Left cardiac atrium (tissue), 4 donors: ENCODE measurements around the gene TEX10. TPM values are rescaled to one million over a fixed set of nuclear protein-coding genes. Genes with fewer than 3 reads are reported as not detected.
A peak's percentile ranks its signal among the peaks of the same experiment; 100 is the strongest.
"Not testable (repeated sequence)": the region's sequence is repeated elsewhere in the genome, so short reads cannot be mapped to it uniquely, and the experiment has no call there.

Source experiments
- ATAC-seq, 2 donors: fragments of 200-7000 bp; cut with Tn5 transposase; one replicate each; pipeline ENCODE4 v1.9.1; 2020; ENCODE audit warnings: mild to moderate bottlenecking in 2 of 2, moderate library complexity in 2 of 2
- DNase-seq: peaks from one replicate; pipeline ENCODE4 v3.0.0-alpha.2; 2020
- intact Hi-C, 2 donors: fragments of 100-400 bp; cut with DNase I; formaldehyde crosslinking; loops; one replicate each; pipeline versions ENCODE4 v1.14.1 to v1.15.1; 2022 to 2023
- long read RNA-seq: library from polyadenylated mRNA; unstranded; transcript quantifications from one replicate; pipeline ENCODE4 v2.0.0, GENCODE V29; 2021
- total RNA-seq, 2 donors: library from RNA; stranded (reverse); fragmentation: NEBNext Ultra II Directional; extraction: Animal tissue kit (Norgen Biotek cat#: 25700); gene quantifications; one replicate each; pipeline ENCODE4 v1.2.1, GENCODE V29; 2021
- donor health status: DM: no; HTN: yes; CAD: no.
- donor health status: DM: no; HTN: yes; CAD: no; lungs with severe emphysema.
- donor health status: DM: yes; HTN: yes; CAD: no.
- donor health status: Dilated cardiomyopathy.

The TEX10 gene
- total RNA-seq, result 10 to 100 TPM in 1 of 2 donors, 1 to 10 TPM in 1; 7.9 to 11.6 TPM
- long read RNA-seq, transcript TEX10-201 (15 exons, 3,074 nt), result major isoform, 17 of 24 reads
- long read RNA-seq, partial matches to known transcripts, result 2 of 24 reads
- long read RNA-seq, other reads (novel, unspliced or antisense), result 5 of 24 reads

- peak; percentile 98 to 99 for ATAC-seq
- peak; percentile 92 for DNase-seq
- intact Hi-C loops, result loop anchor here in 1 of 2 donors (5.0 to 10.0 kb wide), 2 partner anchors 79 to 242 kb away; no protein-coding TSS in a partner anchor
Observed at GRCh38 chr9:100352727-100353505, at the start of gene TEX10. Gene TEX10, minus strand, starts transcription at chr9:100352942. Its CDS starts 3,579 bp downstream, at chr9:100349363.

- ATAC-seq (no peak), DNase-seq (no peak)
- intact Hi-C loops, result no loop called here
Observed at GRCh38 chr9:100401042-100401441, 48.3 kb upstream of the TEX10 start.

GRCh38 chr9:100397529-100398266, 45.0 kb upstream of the TEX10 start:
- ATAC-seq (no peak), DNase-seq (no peak)
- intact Hi-C loops, result no loop called here

GRCh38 chr9:100396769-100397168, 44.0 kb upstream of the TEX10 start:
- DNase-seq, result no peak
- no peak for ATAC-seq
- intact Hi-C loops, result no loop called here

GRCh38 chr9:100394816-100395215, 42.1 kb upstream of the TEX10 start:
- DNase-seq (no peak), ATAC-seq (no peak)
- intact Hi-C loops, result no loop called here

- ATAC-seq (no peak), DNase-seq (no peak)
- intact Hi-C loops, result no loop called here
Observed at GRCh38 chr9:100394032-100394695, 41.4 kb upstream of the TEX10 start.

- ATAC-seq, DNase-seq, intact Hi-C loops: not testable (repeated sequence)
Observed at GRCh38 chr9:100392989-100393388, 40.2 kb upstream of the TEX10 start.

- intact Hi-C loops, result no loop called here
- DNase-seq (no peak), ATAC-seq (no peak)
Observed at GRCh38 chr9:100379862-100380261, 27.1 kb upstream of the TEX10 start.

- no peak for DNase-seq
- intact Hi-C loops, result no loop called here
- ATAC-seq, result no peak
Observed at GRCh38 chr9:100377015-100377414, 24.3 kb upstream of the TEX10 start.

GRCh38 chr9:100375658-100376057, 22.9 kb upstream of the TEX10 start:
- intact Hi-C loops, result no loop called here
- ATAC-seq, result no peak
- DNase-seq, result no peak

GRCh38 chr9:100372648-100373047, 19.9 kb upstream of the TEX10 start:
- intact Hi-C loops, result no loop called here

GRCh38 chr9:100370064-100370723, 17.5 kb upstream of the TEX10 start:
- DNase-seq (no peak), ATAC-seq (no peak)
- intact Hi-C loops, result no loop called here

More at GRCh38 chr9:100372648-100373047, 19.9 kb upstream of the TEX10 start:
- ATAC-seq (no peak), DNase-seq (no peak)

GRCh38 chr9:100368672-100369071, 15.9 kb upstream of the TEX10 start:
- intact Hi-C loops, result no loop called here
- no peak for DNase-seq
- ATAC-seq, result no peak

GRCh38 chr9:100366121-100366520, 13.4 kb upstream of the TEX10 start:
- intact Hi-C loops, result no loop called here
- no peak for DNase-seq
- ATAC-seq, result no peak

GRCh38 chr9:100364013-100364412, 11.3 kb upstream of the TEX10 start:
- no peak for ATAC-seq
- intact Hi-C loops, result no loop called here

GRCh38 chr9:100359057-100359456, 6.3 kb upstream of the TEX10 start:
- ATAC-seq, result no peak
- intact Hi-C loops, result loop anchor here in 1 of 2 donors (10.0 kb wide), 1 partner anchor 236 kb away; no protein-coding TSS in a partner anchor
- DNase-seq, result no peak

More at GRCh38 chr9:100364013-100364412, 11.3 kb upstream of the TEX10 start:
- no peak for DNase-seq

- intact Hi-C loops, result loop anchor here in 1 of 2 donors (10.0 kb wide), 1 partner anchor 237 kb away; no protein-coding TSS in a partner anchor
- ATAC-seq, result no peak
- no peak for DNase-seq
Observed at GRCh38 chr9:100357501-100357900, 4.8 kb upstream of the TEX10 start.

- no peak for DNase-seq
- intact Hi-C loops, result loop anchor here in 1 of 2 donors (10.0 kb wide), 1 partner anchor 239 kb away; no protein-coding TSS in a partner anchor
- no peak for ATAC-seq
Observed at GRCh38 chr9:100355561-100355960, 2.8 kb upstream of the TEX10 start.
